IMR-90 (cell line): ENCODE results near the gene FOXB2. TPM values are rescaled to one million over a fixed set of nuclear protein-coding genes. Genes with fewer than 3 reads are reported as not detected.

ENCODE experiments used
- ATAC-seq: fragments of 200-7000 bp; cut with Tn5 transposase; 2 replicates; pipeline ENCODE4 v1.9.1; 2020; ENCODE audit warnings: low read depth, mild to moderate bottlenecking, moderate library complexity
- BruUV-seq: library from RNA; stranded (reverse); fragments of 400-500 nt; replicated peaks from 2 replicates; lab custom pipeline; 2021; lab: Mats Ljungman, UMichigan
- CTCF ChIA-PET: fragments of 300-600 bp; formaldehyde crosslinking; extraction: SDS; loops from one replicate; lab custom pipeline; 2021; ENCODE audit warnings: antibody characterized with exemption; lab: Yijun Ruan, JAX
- POLR2A ChIA-PET: fragments of 300-600 bp; sonication (Branson Sonifier 250); formaldehyde crosslinking; loops from one replicate; lab custom pipeline; 2022; ENCODE audit warnings: antibody characterized with exemption; ENCODE audit not compliant: unreplicated experiment; lab: Charles Lee
- DNase-seq: peaks from one replicate; pipeline ENCODE4 v3.0.0; 2013
- H2AFZ ChIP-seq: replicated peaks from 2 replicates; pipeline ENCODE3; 2013; ENCODE audit warnings: low read length, mild to moderate bottlenecking; ENCODE audit not compliant: poor library complexity
- H2AK5ac ChIP-seq: 2 replicates; pipeline ENCODE4 v1.6.1; 2013; ENCODE audit warnings: low read depth, low read length, inconsistent platforms
- H2AK9ac ChIP-seq: replicated peaks from 2 replicates; pipeline ENCODE3; 2013; ENCODE audit warnings: mild to moderate bottlenecking, low read depth, low read length, moderate library complexity; ENCODE audit not compliant: poor library complexity
- H2BK120ac ChIP-seq: 2 replicates; pipeline ENCODE4 v1.6.1; 2013; ENCODE audit warnings: low read depth, low read length, inconsistent platforms
- H2BK15ac ChIP-seq: 3 replicates; pipeline ENCODE4 v1.6.1; 2013; ENCODE audit warnings: low read depth, low read length, inconsistent platforms
- H2BK20ac ChIP-seq: 2 replicates; pipeline ENCODE4 v1.6.1; 2013; ENCODE audit warnings: low read depth, mild to moderate bottlenecking, inconsistent platforms, low read length, moderate library complexity
- H2BK5ac ChIP-seq: 2 replicates; pipeline ENCODE4 v1.6.1; 2013; ENCODE audit warnings: mild to moderate bottlenecking, low read depth, low read length, inconsistent platforms; ENCODE audit not compliant: poor library complexity, severe bottlenecking
- H3K14ac ChIP-seq: replicated peaks from 2 replicates; pipeline ENCODE4 v1.6.1; 2013; ENCODE audit warnings: low read depth, low read length, inconsistent platforms
- H3K18ac ChIP-seq: 2 replicates; pipeline ENCODE4 v1.6.1; 2013; ENCODE audit warnings: low read depth, low read length, control low read depth
- H3K23ac ChIP-seq: 2 replicates; pipeline ENCODE4 v1.6.1; 2013; ENCODE audit warnings: low read depth, low read length, inconsistent platforms
- H3K27ac ChIP-seq: 2 replicates; pipeline ENCODE4 v1.5.1; 2013; ENCODE audit warnings: mild to moderate bottlenecking, control low read depth, low read length; ENCODE audit not compliant: insufficient read depth
- H3K27me3 ChIP-seq: 2 replicates; pipeline ENCODE4 v1.6.1; 2013; ENCODE audit warnings: low read length; ENCODE audit not compliant: control insufficient read depth, insufficient read depth
- H3K36me3 ChIP-seq: 2 replicates; pipeline ENCODE4 v1.6.1; 2013; ENCODE audit warnings: low read length, mixed read lengths; ENCODE audit not compliant: control insufficient read depth, insufficient read depth
- H3K4ac ChIP-seq: 2 replicates; pipeline ENCODE4 v1.6.1; 2013; ENCODE audit warnings: low read depth, low read length, inconsistent platforms
- H3K4me1 ChIP-seq: 2 replicates; pipeline ENCODE4 v1.6.1; 2013; ENCODE audit warnings: low read length, mixed read lengths; ENCODE audit not compliant: control insufficient read depth, insufficient read depth
- H3K4me2 ChIP-seq: 2 replicates; pipeline ENCODE4 v1.6.1; 2013; ENCODE audit warnings: low read depth, mild to moderate bottlenecking, control low read depth, low read length, moderate library complexity
- H3K4me3 ChIP-seq: 2 replicates; pipeline ENCODE4 v1.5.1; 2013; ENCODE audit warnings: low read depth, mild to moderate bottlenecking, control low read depth, low read length, moderate library complexity; ENCODE audit not compliant: insufficient read depth
- H3K56ac ChIP-seq: 2 replicates; pipeline ENCODE4 v1.6.1; 2013; ENCODE audit warnings: low read length, inconsistent platforms; ENCODE audit not compliant: insufficient read depth; ENCODE audit errors: extremely low read depth
- H3K79me1 ChIP-seq, 2 experiments: 2 replicates each; pipeline ENCODE4 v1.6.1; 2013; ENCODE audit warnings: low read length in 2 of 2, inconsistent platforms in 1 of 2, low read depth in 1 of 2
- H3K9ac ChIP-seq: 2 replicates; pipeline ENCODE4 v1.6.1; 2013; ENCODE audit warnings: low read depth, low read length, control low read depth
- H3K9me1 ChIP-seq: 2 replicates; pipeline ENCODE4 v1.6.1; 2013; ENCODE audit warnings: low read length, inconsistent platforms; ENCODE audit not compliant: insufficient read depth
- H3K9me3 ChIP-seq: 2 replicates; pipeline ENCODE4 v1.6.1; 2013; ENCODE audit warnings: low read length; ENCODE audit not compliant: control insufficient read depth, insufficient read depth
- H4K20me1 ChIP-seq: 2 replicates; pipeline ENCODE4 v1.6.1; 2013; ENCODE audit warnings: low read length, inconsistent platforms; ENCODE audit not compliant: insufficient read depth
- H4K5ac ChIP-seq: 2 replicates; pipeline ENCODE4 v1.6.1; 2013; ENCODE audit warnings: mild to moderate bottlenecking, low read depth, low read length, control low read depth
- H4K8ac ChIP-seq, 2 experiments: 2 replicates each; pipeline ENCODE4 v1.6.1; 2013; ENCODE audit warnings: low read depth in 2 of 2, low read length in 2 of 2, control low read depth in 1 of 2, inconsistent platforms in 1 of 2
- H4K91ac ChIP-seq: 2 replicates; pipeline ENCODE4 v1.6.1; 2013; ENCODE audit warnings: low read depth, low read length, inconsistent platforms; ENCODE audit not compliant: insufficient read depth
- MAFK ChIP-seq: IDR thresholded peaks from 2 replicates; pipeline ENCODE4 v1.6.1; 2012; ENCODE audit warnings: low read depth, low read length, improper control_type of control experiment
- MAZ ChIP-seq: IDR thresholded peaks from 2 replicates; pipeline ENCODE4 v1.6.1; 2012; ENCODE audit warnings: low read depth, mild to moderate bottlenecking, low read length, improper control_type of control experiment, moderate library complexity, borderline replicate concordance
- MXI1 ChIP-seq: IDR thresholded peaks from 2 replicates; pipeline ENCODE4 v1.6.1; 2012; ENCODE audit warnings: low read depth, mild to moderate bottlenecking, low read length, moderate library complexity, borderline replicate concordance
- RCOR1 ChIP-seq: IDR thresholded peaks from 2 replicates; pipeline ENCODE4 v1.6.1; 2012; ENCODE audit warnings: mild to moderate bottlenecking, low read length, improper control_type of control experiment; ENCODE audit not compliant: insufficient replicate concordance
- WGBS, 2 experiments: methylation state at CpG; one replicate each; pipeline versions ENCODE4 v1.1.5 to v1.1.7; 2013; ENCODE audit warnings: missing lambda C conversion rate in 2 of 2; ENCODE audit not compliant: insufficient read length in 1 of 2; ENCODE audit errors: extremely low coverage in 2 of 2; 5-methylcytosine and 5-hydroxymethylcytosine counted together
- dilution Hi-C: fragments of 300-500 bp; cut with HindIII; formaldehyde crosslinking; loops from one replicate; pipeline ENCODE4 v1.14.3; 2018; ENCODE audit warnings: low sequenced_read_pairs; ENCODE audit not compliant: unreplicated experiment
- in situ Hi-C: fragments of 300-500 bp; cut with MboI; formaldehyde crosslinking; loops from 3 replicates; pipeline ENCODE4 v1.14.3; 2019; ENCODE audit warnings: low sequenced_read_pairs, inconsistent platforms, mixed read lengths
- intact Hi-C: fragments of 100-400 bp; cut with micrococcal nuclease; formaldehyde crosslinking; loops from 2 replicates; pipeline ENCODE4 v1.10.0; 2022
- polyA plus RNA-seq, 3 experiments: library from polyadenylated mRNA; depleted of rRNA; stranded (reverse); fragments of >200 nt; gene quantifications; 2 replicates each; pipeline ENCODE4 v1.2.3, GENCODE V29; 2012; ENCODE audit warnings: low replicate concordance in 1 of 3
- total RNA-seq: library from RNA; depleted of rRNA; stranded (reverse); fragments of >200 nt; gene quantifications from 2 replicates; pipeline ENCODE4 v1.2.3, GENCODE V29; 2012

Gene FOXB2
- total and polyA plus RNA-seq, 2 of the 4 experiments (the other 2 are of a cell fraction) = not detected

- no peak overlapping the region for H4K8ac ChIP-seq
- no peak overlapping the region for H3K4me3 ChIP-seq
- BruUV-seq = no TSS peak
- no peaks in the 10 kb centered on the region for H4K20me1 ChIP-seq
- in situ Hi-C loops = no loop called here
- no peak overlapping the region for H3K9ac ChIP-seq
- no peak overlapping the region for H4K5ac ChIP-seq
- no peaks in the 10 kb centered on the region for H3K27me3 ChIP-seq
- CTCF ChIA-PET = no interaction called here
- H3K9me3 ChIP-seq = no peaks in the 10 kb centered on the region
- H3K18ac ChIP-seq = no peak overlapping the region
- H3K4me1 ChIP-seq = no peaks in the 10 kb centered on the region
- H3K4me2 ChIP-seq = no peak overlapping the region
- no peak overlapping the region for H4K91ac ChIP-seq
- H3K27ac ChIP-seq = no peak overlapping the region
- no peak overlapping the region for H2BK5ac ChIP-seq
- intact Hi-C loops = no loop called here
- no peak overlapping the region for H3K14ac ChIP-seq
- no peaks in the 10 kb centered on the region for H3K79me1 ChIP-seq
- H3K23ac ChIP-seq = no peak overlapping the region
- dilution Hi-C loops = no loop called here
- ATAC-seq (peak; percentile 74), DNase-seq (peak; percentile 47)
- TF ChIP-seq MXI1 (no peak), MAFK (peak; percentile 17; the same call in 1 of the 2 replicates), RCOR1 (no peak), MAZ (no peak)
- no peak overlapping the region for H2BK120ac ChIP-seq
- H3K9me1 ChIP-seq = no peaks in the 10 kb centered on the region
- no peak overlapping the region for H3K4ac ChIP-seq
- H2AK9ac ChIP-seq = no peak overlapping the region
- no peak overlapping the region for H2AFZ ChIP-seq
- H3K36me3 ChIP-seq = no peaks in the 10 kb centered on the region
- no peak overlapping the region for H3K56ac ChIP-seq
- H2BK20ac ChIP-seq = no peak overlapping the region
- H2BK15ac ChIP-seq = no peak overlapping the region
- WGBS, 2 experiments = no CpG with 5 or more reads among the region's 6 CpGs
- no peak overlapping the region for H2AK5ac ChIP-seq
- POLR2A ChIA-PET = no interaction called here
These were observed 44.3 kb downstream of the FOXB2 start for GRCh38 chr9:77063645-77064285.
